Globus pallidus (tissue), 1 donor: Measurements from ENCODE around the gene ZFP90.
A peak's percentile ranks its signal among the peaks of the same experiment; 100 is the strongest.

Source experiments
- DNase-seq: peaks from one replicate; pipeline ENCODE4 v3.0.0-alpha.2; 2015; ENCODE audit warnings: low spot score

ZFP90 gene

GRCh38 chr16:68590201-68590994 lies 51.3 kb downstream of the ZFP90 start:
- DNase-seq, result peak; percentile 35

GRCh38 chr16:68592466-68593337 lies 53.6 kb downstream of the ZFP90 start:
- DNase-seq, result no peak

- DNase-seq, result no peak
Observed at GRCh38 chr16:68596266-68596665, 57.2 kb downstream of the ZFP90 start.

GRCh38 chr16:68599586-68599985 lies 60.5 kb downstream of the ZFP90 start:
- DNase-seq, result no peak

GRCh38 chr16:68605746-68606145 lies 66.7 kb downstream of the ZFP90 start:
- DNase-seq, result no peak

GRCh38 chr16:68607443-68607842 lies 68.4 kb downstream of the ZFP90 start:
- no peak for DNase-seq

GRCh38 chr16:68608330-68608729 lies 69.2 kb downstream of the ZFP90 start:
- DNase-seq, result no peak

- DNase-seq, result no peak
Observed at GRCh38 chr16:68612996-68613395, 73.9 kb downstream of the ZFP90 start.

- DNase-seq, result no peak
Observed at GRCh38 chr16:68617734-68618133, 78.6 kb downstream of the ZFP90 start.
